ENCODE measurements around the gene DGAT2.

The DGAT2 gene, protein sequence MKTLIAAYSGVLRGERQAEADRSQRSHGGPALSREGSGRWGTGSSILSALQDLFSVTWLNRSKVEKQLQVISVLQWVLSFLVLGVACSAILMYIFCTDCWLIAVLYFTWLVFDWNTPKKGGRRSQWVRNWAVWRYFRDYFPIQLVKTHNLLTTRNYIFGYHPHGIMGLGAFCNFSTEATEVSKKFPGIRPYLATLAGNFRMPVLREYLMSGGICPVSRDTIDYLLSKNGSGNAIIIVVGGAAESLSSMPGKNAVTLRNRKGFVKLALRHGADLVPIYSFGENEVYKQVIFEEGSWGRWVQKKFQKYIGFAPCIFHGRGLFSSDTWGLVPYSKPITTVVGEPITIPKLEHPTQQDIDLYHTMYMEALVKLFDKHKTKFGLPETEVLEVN

GRCh38 chr11:75768112-75768908 is at the start of gene DGAT2:
Gene DGAT2, plus strand, starts transcription at chr11:75768778. Its CDS starts 214 bp downstream, at chr11:75768992.
- Mint-ChIP-seq H3K36me3 (no peaks in the 10 kb centered on the region), H3K4me3 (peak within 1 kb of the TSS; percentile 66), H3K27me3 (peaks cover 42% of the 10 kb centered on the region), H3K9me3 (no peaks in the 10 kb centered on the region), H3K27ac (no peak within 1 kb of the TSS), H3K4me1 (peaks cover 14% of the 10 kb centered on the region)
- CTCF ChIA-PET = interaction anchor here (0.6 kb wide), 1 partner anchor 367 kb away, joined by 3 read pairs; no protein-coding TSS in a partner anchor
- peak; percentile 77 for DNase-seq

DNA sequence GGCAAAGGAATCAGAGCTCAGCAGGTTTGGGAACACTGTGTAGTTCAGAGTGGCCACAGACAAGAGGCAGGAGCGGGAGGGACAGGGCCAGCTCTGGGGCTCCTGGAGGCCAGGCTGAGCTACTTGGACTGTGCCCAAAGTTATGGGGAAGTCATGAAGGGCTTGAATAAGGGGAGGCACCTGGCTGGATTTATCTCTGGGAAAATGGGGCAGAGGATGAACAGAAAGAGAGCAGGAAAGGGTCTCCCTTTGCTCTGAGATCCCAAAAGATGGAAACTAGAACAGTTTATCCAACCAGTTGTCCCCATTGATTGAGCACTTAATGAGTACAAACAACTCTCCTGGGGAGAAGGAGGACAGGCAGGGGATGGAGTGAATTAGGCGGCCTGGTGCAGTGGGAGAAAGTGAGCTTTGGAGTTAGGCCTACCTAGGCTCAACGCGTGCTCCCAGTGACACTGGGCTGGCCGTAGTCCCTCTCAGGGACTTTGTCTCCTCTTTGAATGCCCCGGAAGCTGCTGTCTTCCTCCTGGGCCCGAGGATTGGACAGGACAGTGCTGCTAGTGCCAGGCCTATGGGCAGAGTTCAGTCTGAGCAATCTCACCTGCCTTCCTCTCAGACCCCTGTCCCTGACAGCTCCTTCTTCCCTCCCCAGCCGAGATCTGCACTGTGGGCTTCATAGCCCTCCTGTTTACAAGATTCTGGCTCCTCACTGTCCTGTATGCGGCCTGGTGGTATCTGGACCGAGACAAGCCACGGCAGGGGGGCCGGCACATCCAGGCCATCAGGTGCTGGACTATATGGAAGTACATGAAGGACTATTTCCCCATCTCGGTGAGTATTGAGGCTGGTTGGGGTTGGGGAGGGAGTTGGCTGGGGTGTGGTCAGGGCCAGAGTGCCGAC is 49.0 kb upstream of the DGAT2 start:
- Mint-ChIP-seq H3K9me3 (no peaks in the 10 kb centered on the region), H3K36me3 (no peaks in the 10 kb centered on the region), H3K27me3 (peaks cover 30% of the 10 kb centered on the region), H3K4me3 (no peak overlapping the region), H3K27ac (no peak overlapping the region), H3K4me1 (peaks cover 2% of the 10 kb centered on the region)
- DNase-seq = no peak
- CTCF ChIA-PET = no interaction called here

GRCh38 chr11:75720639-75721038 is 47.9 kb upstream of the DGAT2 start:
- Mint-ChIP-seq H3K27ac (no peak overlapping the region), H3K27me3 (peaks cover 30% of the 10 kb centered on the region), H3K9me3 (no peaks in the 10 kb centered on the region), H3K4me1 (peaks cover 2% of the 10 kb centered on the region), H3K36me3 (no peaks in the 10 kb centered on the region), H3K4me3 (no peak overlapping the region)
- CTCF ChIA-PET = interaction anchor here (0.7 kb wide), 1 partner anchor 205 kb away, joined by 3 read pairs; no protein-coding TSS in a partner anchor
- DNase-seq = no peak

GRCh38 chr11:75721852-75722668 is 46.5 kb upstream of the DGAT2 start:
- H3K4me1 Mint-ChIP-seq = peaks cover 2% of the 10 kb centered on the region
- CTCF ChIA-PET = interaction anchor here (1.1 to 2.2 kb wide), 4 partner anchors 8 to 146 kb away, joined by 3 to 14 read pairs (median 8); no protein-coding TSS in a partner anchor

DNA sequence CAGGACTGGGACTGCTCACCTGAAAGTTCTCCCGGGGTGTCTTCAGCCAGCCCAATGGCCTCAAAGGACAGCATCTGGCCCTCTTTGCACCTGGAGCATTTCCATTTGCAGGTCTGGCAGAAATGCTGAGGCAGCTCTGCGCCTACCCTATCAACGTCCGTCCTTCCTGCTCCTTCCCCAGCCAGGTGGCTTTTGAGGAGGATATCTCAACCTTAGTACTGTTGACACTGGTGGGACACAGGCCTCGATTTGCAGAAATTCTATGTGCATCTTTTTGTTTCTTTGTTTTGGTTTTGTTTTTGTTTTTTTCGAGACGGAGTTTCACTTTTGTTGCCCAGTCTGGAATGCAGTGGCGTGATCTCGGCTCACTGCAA is 45.9 kb upstream of the DGAT2 start:
- no peak for DNase-seq
- H3K9me3 Mint-ChIP-seq = no peaks in the 10 kb centered on the region
- CTCF ChIA-PET = interaction anchor here (1.1 to 2.2 kb wide), 4 partner anchors 8 to 146 kb away, joined by 3 to 14 read pairs (median 8); no protein-coding TSS in a partner anchor
- H3K4me3 Mint-ChIP-seq = no peak overlapping the region
- H3K27me3 Mint-ChIP-seq = peaks cover 22% of the 10 kb centered on the region
- peaks cover 2% of the 10 kb centered on the region for H3K4me1 Mint-ChIP-seq
- H3K36me3 Mint-ChIP-seq = no peaks in the 10 kb centered on the region
- H3K27ac Mint-ChIP-seq = no peak overlapping the region

More at GRCh38 chr11:75721852-75722668, 46.5 kb upstream of the DGAT2 start:
- DNase-seq = no peak
- Mint-ChIP-seq H3K9me3 (no peaks in the 10 kb centered on the region), H3K27me3 (peaks cover 25% of the 10 kb centered on the region), H3K4me3 (no peak overlapping the region), H3K36me3 (no peaks in the 10 kb centered on the region), H3K27ac (no peak overlapping the region)

GRCh38 chr11:75725547-75726320 is 42.8 kb upstream of the DGAT2 start:
- H3K27me3 Mint-ChIP-seq = peaks cover 3% of the 10 kb centered on the region
- no peak overlapping the region for H3K4me3 Mint-ChIP-seq
- no peak overlapping the region for H3K27ac Mint-ChIP-seq
- CTCF ChIA-PET = interaction anchor here (0.7 to 1.5 kb wide), 4 partner anchors 142 to 471 kb away, joined by 3 read pairs; no protein-coding TSS in a partner anchor
- no peaks in the 10 kb centered on the region for H3K9me3 Mint-ChIP-seq
- H3K36me3 Mint-ChIP-seq = no peaks in the 10 kb centered on the region
- no peak for DNase-seq
- peaks cover 2% of the 10 kb centered on the region for H3K4me1 Mint-ChIP-seq

GRCh38 chr11:75728992-75729391 is 39.6 kb upstream of the DGAT2 start:
- CTCF ChIA-PET = interaction anchor here (1.7 kb wide), 1 partner anchor 23 kb away, joined by 5 read pairs; no protein-coding TSS in a partner anchor
- Mint-ChIP-seq H3K4me3 (no peak overlapping the region), H3K27ac (no peak overlapping the region), H3K4me1 (no peaks in the 10 kb centered on the region), H3K9me3 (no peaks in the 10 kb centered on the region), H3K27me3 (peaks cover 4% of the 10 kb centered on the region), H3K36me3 (no peaks in the 10 kb centered on the region)
- DNase-seq = no peak

DNA sequence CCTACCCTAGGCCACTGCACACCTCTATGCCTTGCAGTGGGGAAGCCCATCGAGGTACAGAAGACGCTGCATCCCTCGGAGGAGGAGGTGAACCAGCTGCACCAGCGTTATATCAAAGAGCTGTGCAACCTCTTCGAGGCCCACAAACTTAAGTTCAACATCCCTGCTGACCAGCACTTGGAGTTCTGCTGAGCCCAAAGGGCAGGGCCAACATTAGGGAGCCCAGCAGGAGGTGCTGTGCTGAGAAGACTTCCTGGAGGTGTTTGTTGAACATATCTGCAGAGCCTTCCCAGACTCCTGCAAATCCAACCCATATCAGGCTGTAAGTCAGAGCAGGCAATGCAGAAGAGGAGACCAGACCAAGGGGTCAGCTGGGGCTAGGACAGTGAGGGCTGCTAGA is 37.5 kb upstream of the DGAT2 start:
- CTCF ChIA-PET = interaction anchor here (0.7 kb wide), 1 partner anchor 63 kb away, joined by 3 read pairs; no protein-coding TSS in a partner anchor
- H3K36me3 Mint-ChIP-seq = no peaks in the 10 kb centered on the region
- no peak overlapping the region for H3K27ac Mint-ChIP-seq
- DNase-seq = no peak
- H3K27me3 Mint-ChIP-seq = peaks cover 14% of the 10 kb centered on the region
- H3K4me1 Mint-ChIP-seq = no peaks in the 10 kb centered on the region
- H3K9me3 Mint-ChIP-seq = no peaks in the 10 kb centered on the region
- no peak overlapping the region for H3K4me3 Mint-ChIP-seq

DNA sequence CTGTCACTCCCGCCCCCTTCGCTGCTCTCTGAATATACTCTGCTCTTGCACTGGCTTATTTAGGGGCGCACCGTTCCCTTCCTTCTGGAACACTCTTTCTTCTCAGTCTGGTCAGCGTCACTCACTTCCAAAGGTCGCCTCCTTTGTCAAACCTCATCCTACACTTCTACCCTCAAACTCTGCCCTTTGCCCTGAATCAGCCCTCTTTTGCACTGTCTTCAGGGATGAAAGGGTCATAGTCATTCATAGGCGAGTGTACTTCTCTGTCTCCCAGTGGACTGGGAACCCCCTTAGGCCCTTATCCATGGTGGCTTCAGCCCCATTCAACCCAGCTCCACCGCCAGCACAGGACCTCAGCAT is 35.5 kb upstream of the DGAT2 start:
- Mint-ChIP-seq H3K4me1 (no peaks in the 10 kb centered on the region), H3K4me3 (no peak overlapping the region), H3K9me3 (no peaks in the 10 kb centered on the region), H3K27ac (no peak overlapping the region), H3K36me3 (no peaks in the 10 kb centered on the region), H3K27me3 (peaks cover 19% of the 10 kb centered on the region)
- CTCF ChIA-PET = no interaction called here
- no peak for DNase-seq

GRCh38 chr11:75733431-75734107 is 35.0 kb upstream of the DGAT2 start:
- Mint-ChIP-seq H3K27ac (no peak overlapping the region), H3K4me1 (no peaks in the 10 kb centered on the region), H3K9me3 (no peaks in the 10 kb centered on the region), H3K27me3 (peaks cover 19% of the 10 kb centered on the region), H3K4me3 (no peak overlapping the region), H3K36me3 (no peaks in the 10 kb centered on the region)
- DNase-seq = no peak
- CTCF ChIA-PET = no interaction called here

DNA sequence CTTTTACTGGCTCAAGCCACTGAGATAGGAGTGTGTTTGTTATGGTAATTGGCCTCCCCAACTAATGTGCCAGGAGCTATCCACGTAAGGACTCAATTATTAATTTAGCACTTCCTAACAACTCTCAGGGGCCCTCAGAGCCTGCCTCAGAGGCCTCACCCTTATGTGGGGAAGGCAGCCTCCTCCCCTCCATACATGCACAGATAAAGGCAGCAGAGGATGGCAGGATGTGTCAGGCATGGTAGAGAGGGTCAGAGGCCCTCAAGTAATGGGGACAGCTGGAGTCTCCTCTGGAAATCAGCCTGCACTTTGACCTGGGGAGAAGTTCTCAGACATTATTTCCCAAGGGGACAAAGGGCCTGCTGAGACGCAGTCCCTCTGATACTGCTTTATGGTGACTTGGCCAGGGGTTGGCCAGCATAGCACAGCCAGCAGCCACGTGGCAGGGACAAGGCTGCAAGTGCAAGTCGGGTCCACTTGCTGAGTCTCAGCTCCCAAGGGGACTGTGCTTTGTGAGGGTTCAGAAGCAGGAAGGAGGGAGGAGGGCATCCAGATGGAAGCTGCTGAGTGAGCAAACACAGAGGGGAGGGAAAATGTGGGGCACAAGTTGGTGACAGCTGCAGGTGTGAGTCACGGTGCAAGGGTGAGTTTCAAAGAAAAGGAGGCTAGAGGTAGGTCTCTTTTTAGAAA is 33.9 kb upstream of the DGAT2 start:
- DNase-seq = no peak

More for the DNA sequence above, 33.9 kb upstream of the DGAT2 start:
- CTCF ChIA-PET = no interaction called here
- Mint-ChIP-seq H3K27me3 (peaks cover 25% of the 10 kb centered on the region), H3K27ac (no peak overlapping the region), H3K4me3 (no peak overlapping the region), H3K36me3 (no peaks in the 10 kb centered on the region), H3K9me3 (no peaks in the 10 kb centered on the region), H3K4me1 (no peaks in the 10 kb centered on the region)
